HG02840 (cell line): Measurements from ENCODE around the gene RUBCNL.

Source experiments
- ATAC-seq: cut with Tn5 transposase; IDR thresholded peaks from one replicate; pipeline ENCODE4 v1.9.1; 2021; ENCODE audit warnings: mild to moderate bottlenecking, moderate library complexity, moderate number of reproducible peaks; ENCODE audit not compliant: unreplicated experiment, low FRiP score

The RUBCNL gene

GRCh38 chr13:46313432-46314257 lies 73.4 kb downstream of the RUBCNL start:
- ATAC-seq: no peak

GRCh38 chr13:46313024-46313423 lies 74.0 kb downstream of the RUBCNL start:
- no peak for ATAC-seq

- no peak for ATAC-seq
Measured at GRCh38 chr13:46311217-46311616, 75.8 kb downstream of the RUBCNL start.

GRCh38 chr13:46310066-46310465 lies 77.0 kb downstream of the RUBCNL start:
- no peak for ATAC-seq

GRCh38 chr13:46307554-46307953 lies 79.5 kb downstream of the RUBCNL start:
- no peak for ATAC-seq

GRCh38 chr13:46304546-46304945 lies 82.5 kb downstream of the RUBCNL start:
- no peak for ATAC-seq

- no peak for ATAC-seq
Measured at GRCh38 chr13:46303742-46304385, 83.2 kb downstream of the RUBCNL start.

GRCh38 chr13:46297361-46297811 lies 89.7 kb downstream of the RUBCNL start:
- ATAC-seq: no peak

GRCh38 chr13:46296921-46297320 lies 90.1 kb downstream of the RUBCNL start:
- ATAC-seq: no peak

- no peak for ATAC-seq
Measured at GRCh38 chr13:46296115-46296822, 90.8 kb downstream of the RUBCNL start.

GRCh38 chr13:46295491-46296114 lies 91.4 kb downstream of the RUBCNL start:
- no peak for ATAC-seq

GRCh38 chr13:46293436-46293835 lies 93.6 kb downstream of the RUBCNL start:
- ATAC-seq: no peak
